Testis (tissue), 3 donors: ENCODE data around the gene GABRB1. TPM values are rescaled to one million over a fixed set of nuclear protein-coding genes. Genes with fewer than 3 reads are reported as not detected.

Source experiments
- DNase-seq: peaks from one replicate; pipeline ENCODE4 v3.0.0-alpha.2; 2019
- H3K27ac ChIP-seq, 2 donors: fragments of 200-600 bp; sonication (generic); one replicate each; pipeline ENCODE4 v1.5.1; 2019
- H3K27me3 ChIP-seq: fragments of 200-600 bp; sonication (generic); one replicate; pipeline ENCODE4 v1.5.1; 2019
- H3K36me3 ChIP-seq: fragments of 200-600 bp; sonication (generic); one replicate; pipeline ENCODE4 v1.5.1; 2017; ENCODE audit warnings: low read depth; ENCODE audit errors: missing control alignments
- H3K4me1 ChIP-seq: fragments of 200-600 bp; sonication (generic); one replicate; pipeline ENCODE4 v1.5.1; 2019
- H3K4me3 ChIP-seq, 2 donors: fragments of 200-600 bp; sonication (generic); one replicate each; pipeline ENCODE4 v1.5.1; 2017 to 2019
- H3K9me3 ChIP-seq: fragments of 200-600 bp; sonication (generic); one replicate; pipeline ENCODE4 v1.5.1; 2017
- CTCF ChIP-seq, 3 experiments: fragments of 450-650 bp in 2 of 3; fragments of 200-600 bp in 1 of 3; sonication (generic) in 1 of 3; IDR thresholded peaks; one replicate each; pipeline ENCODE4 v1.5.1; 2016 to 2019; ENCODE audit warnings: antibody characterized with exemption in 3 of 3, mild to moderate bottlenecking in 2 of 3, moderate library complexity in 1 of 3
- POLR2A ChIP-seq: fragments of 450-650 bp; IDR thresholded peaks from one replicate; pipeline ENCODE4 v1.6.1; 2017; ENCODE audit warnings: antibody characterized with exemption, mild to moderate bottlenecking, moderate library complexity
- WGBS, 2 donors: methylation state at CpG; one replicate each; pipeline ENCODE4 v1.1.5; 2018; 5-methylcytosine and 5-hydroxymethylcytosine counted together
- intact Hi-C: fragments of 100-400 bp; cut with DNase I; formaldehyde crosslinking; loops from one replicate; pipeline ENCODE4 v1.15.1; 2023; ENCODE audit warnings: low total_unique reads
- polyA plus RNA-seq: library from polyadenylated mRNA; stranded (reverse); fragments of 350-450 nt; fragmentation: Illumina TruSeq; extraction: RNeasy Lipid Tissue Mini Kit (QIAGEN cat#74804); gene quantifications from one replicate; pipeline ENCODE4 v1.2.3, GENCODE V29; 2014; ENCODE audit warnings: low read depth, low replicate concordance; ENCODE audit not compliant: insufficient read depth
- total RNA-seq, 2 donors: library from RNA; depleted of rRNA; stranded (reverse); fragments of >200 nt; gene quantifications; one replicate each; pipeline ENCODE4 v1.2.3, GENCODE V29; 2016

Gene GABRB1
- total and polyA plus RNA-seq, 3 donors from 2014 or later, result 0.50 to 0.87 TPM; not detected in 1

GRCh38 chr4:47222276-47222675 is 190.9 kb downstream of the GABRB1 start:
- H3K4me3 ChIP-seq, result no peak overlapping the region
- DNase-seq, result no peak
- H3K27me3 ChIP-seq, result no peaks in the 10 kb centered on the region
- H3K4me1 ChIP-seq, result no peaks in the 10 kb centered on the region
- no peaks in the 10 kb centered on the region for H3K36me3 ChIP-seq
- intact Hi-C loops, result no loop called here
- H3K9me3 ChIP-seq, result no peaks in the 10 kb centered on the region
- 88 to 90% methylated on average over 1 of the region's 1 CpG for WGBS, 2 donors
- TF ChIP-seq POLR2A (no peak), CTCF (IDR thresholded peaks at IDR 0.05) (no peak)
- H3K27ac ChIP-seq, result no peak overlapping the region

- Histone ChIP-seq H3K9me3 (no peaks in the 10 kb centered on the region), H3K27ac (no peak overlapping the region), H3K27me3 (no peaks in the 10 kb centered on the region), H3K4me3 (no peak overlapping the region), H3K36me3 (no peaks in the 10 kb centered on the region), H3K4me1 (no peaks in the 10 kb centered on the region)
- DNase-seq, result no peak
- intact Hi-C loops, result no loop called here
- no peak for TF ChIP-seq CTCF (IDR thresholded peaks at IDR 0.05)
- no peak for TF ChIP-seq POLR2A
Observed at GRCh38 chr4:47224361-47224760, 193.0 kb downstream of the GABRB1 start.

GRCh38 chr4:47235721-47236120 is 204.4 kb downstream of the GABRB1 start:
- TF ChIP-seq POLR2A, result no peak
- no peak for TF ChIP-seq CTCF (IDR thresholded peaks at IDR 0.05)
- no peak for DNase-seq
- 44 to 48% methylated on average over 2 of the region's 2 CpGs for WGBS, 2 donors

GRCh38 chr4:47238667-47239066 is 207.3 kb downstream of the GABRB1 start:
- Histone ChIP-seq H3K4me3 (no peak overlapping the region), H3K9me3 (no peaks in the 10 kb centered on the region), H3K36me3 (no peaks in the 10 kb centered on the region), H3K27ac (no peak overlapping the region), H3K4me1 (no peaks in the 10 kb centered on the region), H3K27me3 (no peaks in the 10 kb centered on the region)
- intact Hi-C loops, result no loop called here
- DNase-seq, result no peak
- 90 to 92% methylated on average over 1 of the region's 1 CpG for WGBS, 2 donors
- TF ChIP-seq CTCF (IDR thresholded peaks at IDR 0.05) (no peak), POLR2A (no peak)

More at GRCh38 chr4:47235721-47236120, 204.4 kb downstream of the GABRB1 start:
- Histone ChIP-seq H3K27me3 (no peaks in the 10 kb centered on the region), H3K9me3 (no peaks in the 10 kb centered on the region), H3K36me3 (no peaks in the 10 kb centered on the region), H3K27ac (no peak overlapping the region), H3K4me3 (no peak overlapping the region), H3K4me1 (no peaks in the 10 kb centered on the region)
- intact Hi-C loops, result no loop called here

- intact Hi-C loops, result no loop called here
- DNase-seq, result no peak
- no peaks in the 10 kb centered on the region for H3K36me3 ChIP-seq
- 63 to 71% methylated on average over 4 of the region's 4 CpGs for WGBS, 2 donors
- TF ChIP-seq CTCF (IDR thresholded peaks at IDR 0.05) (no peak), POLR2A (no peak)
- no peaks in the 10 kb centered on the region for H3K9me3 ChIP-seq
- no peak overlapping the region for H3K4me3 ChIP-seq
- no peaks in the 10 kb centered on the region for H3K27me3 ChIP-seq
- no peaks in the 10 kb centered on the region for H3K4me1 ChIP-seq
- no peak overlapping the region for H3K27ac ChIP-seq
Observed at GRCh38 chr4:47239649-47240048, 208.3 kb downstream of the GABRB1 start.
